OCI-LY7 (cell line): Measurements from ENCODE around the gene COL5A2. TPM values are rescaled to one million over a fixed set of nuclear protein-coding genes. Genes with fewer than 3 reads are reported as not detected.

Experiments
- BruUV-seq: library from RNA; stranded (reverse); fragments of 400-500 nt; replicated peaks from 2 replicates; lab custom pipeline; 2021; lab: Mats Ljungman, UMichigan
- CTCF ChIA-PET: fragments of 300-600 bp; sonication (Branson Sonifier 250); formaldehyde crosslinking; loops from one replicate; lab custom pipeline; 2022; ENCODE audit warnings: antibody characterized with exemption; ENCODE audit not compliant: unreplicated experiment; lab: Charles Lee
- POLR2A ChIA-PET: fragments of 300-600 bp; sonication (Branson Sonifier 250); formaldehyde crosslinking; loops from one replicate; lab custom pipeline; 2022; ENCODE audit warnings: antibody characterized with exemption; lab: Charles Lee
- DNase-seq: peaks from one replicate; pipeline ENCODE4 v3.0.0-alpha.2; 2015; ENCODE audit warnings: low spot score
- H2AFZ ChIP-seq: fragments of 200-600 bp; sonication (generic), shearing (Covaris generic); 2 replicates; pipeline ENCODE4 v1.6.1; 2014; ENCODE audit warnings: mild to moderate bottlenecking, antibody characterized with exemption, low read length, moderate library complexity
- H3K27ac ChIP-seq: fragments of 200-600 bp; sonication (generic); 2 replicates; pipeline ENCODE4 v1.5.1; 2014; ENCODE audit warnings: mixed run types, low read depth, mild to moderate bottlenecking, moderate library complexity, low read length, inconsistent platforms; ENCODE audit not compliant: poor library complexity, severe bottlenecking
- H3K36me3 ChIP-seq: fragments of 200-600 bp; sonication (generic); 2 replicates; pipeline ENCODE4 v1.6.1; 2014; ENCODE audit warnings: mild to moderate bottlenecking, antibody characterized with exemption, low read length, moderate library complexity, mixed read lengths; ENCODE audit not compliant: insufficient read depth
- H3K4me1 ChIP-seq: fragments of 200-600 bp; sonication (generic); 2 replicates; pipeline ENCODE4 v1.5.1; 2014; ENCODE audit warnings: mild to moderate bottlenecking, low read length; ENCODE audit not compliant: insufficient read depth, poor library complexity, severe bottlenecking
- H3K4me2 ChIP-seq: fragments of 200-600 bp; sonication (generic); 2 replicates; pipeline ENCODE4 v1.6.1; 2014; ENCODE audit warnings: mild to moderate bottlenecking, low read length
- H3K4me3 ChIP-seq: fragments of 200-600 bp; sonication (generic); 2 replicates; pipeline ENCODE4 v1.5.1; 2014; ENCODE audit warnings: mild to moderate bottlenecking, low read depth, low read length; ENCODE audit not compliant: poor library complexity, severe bottlenecking
- H3K79me2 ChIP-seq: fragments of 200-600 bp; sonication (generic); 2 replicates; pipeline ENCODE4 v1.6.1; 2016; ENCODE audit warnings: low read depth, mild to moderate bottlenecking, low read length, moderate library complexity, mixed read lengths; ENCODE audit not compliant: insufficient read depth
- H3K9me2 ChIP-seq: fragments of 200-600 bp; sonication (generic); 2 replicates; pipeline ENCODE4 v1.6.1; 2016; ENCODE audit warnings: mild to moderate bottlenecking, low read length, mixed read lengths; ENCODE audit not compliant: insufficient read depth
- H3K9me3 ChIP-seq: fragments of 200-600 bp; sonication (generic); 2 replicates; pipeline ENCODE4 v1.6.1; 2014; ENCODE audit warnings: mild to moderate bottlenecking, mixed run types, low read length, mixed read lengths
- H4K20me1 ChIP-seq: fragments of 200-600 bp; sonication (generic); 2 replicates; pipeline ENCODE4 v1.6.1; 2014; ENCODE audit warnings: mild to moderate bottlenecking, antibody characterized with exemption, low read length, moderate library complexity, mixed read lengths; ENCODE audit not compliant: insufficient read depth
- CTCF ChIP-seq: fragments of 200-600 bp; sonication (generic); conservative IDR thresholded peaks from 2 replicates; pipeline ENCODE4 v1.5.1; 2014; ENCODE audit warnings: mild to moderate bottlenecking, antibody characterized with exemption, low read length, moderate library complexity, mixed read lengths
- EZH2phosphoT487 ChIP-seq: fragments of 200-600 bp; sonication (generic); IDR thresholded peaks from 2 replicates; pipeline ENCODE4 v1.6.1; 2018; ENCODE audit warnings: low read depth, borderline replicate concordance, mild to moderate bottlenecking, mixed run types, antibody characterized with exemption, low read length, moderate library complexity, mixed read lengths
- intact Hi-C: fragments of 100-400 bp; cut with micrococcal nuclease; formaldehyde crosslinking; loops from one replicate; pipeline ENCODE4 v1.10.0; 2022; ENCODE audit not compliant: unreplicated experiment
- total RNA-seq, 2 experiments: library from RNA; depleted of rRNA in 1 of 2; stranded (reverse); fragments of >200 nt in 1 of 2; shearing (Covaris generic) in 1 of 2; gene quantifications; 2 replicates each; pipeline ENCODE4 v1.2.3, GENCODE V29; 2014 to 2022

Gene COL5A2
- total RNA-seq, 2 experiments from 2014 or later, result 0.50 to 0.61 TPM

GRCh38 chr2:189222468-189223105 lies 43.0 kb upstream of the COL5A2 start:
- Histone ChIP-seq H3K9me2 (no peaks in the 10 kb centered on the region), H4K20me1 (no peaks in the 10 kb centered on the region), H3K79me2 (no peaks in the 10 kb centered on the region), H3K4me1 (no peaks in the 10 kb centered on the region), H3K4me2 (no peak overlapping the region), H3K9me3 (no peaks in the 10 kb centered on the region), H2AFZ (no peak overlapping the region), H3K4me3 (no peak overlapping the region), H3K27ac (no peak overlapping the region), H3K36me3 (no peaks in the 10 kb centered on the region)
- BruUV-seq, result no TSS peak
- no peak for DNase-seq
- CTCF ChIA-PET, result no interaction called here
- intact Hi-C loops, result no loop called here
- TF ChIP-seq CTCF, result no peak
- no peak for TF ChIP-seq EZH2phosphoT487
- POLR2A ChIA-PET, result no interaction called here

GRCh38 chr2:189221811-189222467 lies 42.4 kb upstream of the COL5A2 start:
- BruUV-seq, result no TSS peak
- H3K79me2 ChIP-seq, result no peaks in the 10 kb centered on the region
- H3K4me3 ChIP-seq, result no peak overlapping the region
- H3K27ac ChIP-seq, result no peak overlapping the region
- intact Hi-C loops, result no loop called here
- no peaks in the 10 kb centered on the region for H3K9me2 ChIP-seq
- no peak for TF ChIP-seq CTCF
- no peak for TF ChIP-seq EZH2phosphoT487
- no peak for DNase-seq
- H3K36me3 ChIP-seq, result no peaks in the 10 kb centered on the region
- no peak overlapping the region for H3K4me2 ChIP-seq
- POLR2A ChIA-PET, result no interaction called here
- no peak overlapping the region for H2AFZ ChIP-seq
- CTCF ChIA-PET, result no interaction called here
- no peaks in the 10 kb centered on the region for H4K20me1 ChIP-seq
- H3K4me1 ChIP-seq, result no peaks in the 10 kb centered on the region
- H3K9me3 ChIP-seq, result no peaks in the 10 kb centered on the region

GRCh38 chr2:189218236-189218635 lies 38.7 kb upstream of the COL5A2 start:
- Histone ChIP-seq H3K36me3 (no peaks in the 10 kb centered on the region), H3K9me3 (no peaks in the 10 kb centered on the region), H3K4me2 (no peak overlapping the region), H3K9me2 (no peaks in the 10 kb centered on the region), H3K4me1 (no peaks in the 10 kb centered on the region), H3K79me2 (no peaks in the 10 kb centered on the region), H2AFZ (no peak overlapping the region), H3K4me3 (no peak overlapping the region), H4K20me1 (no peaks in the 10 kb centered on the region), H3K27ac (no peak overlapping the region)
- intact Hi-C loops, result no loop called here
- ChIA-PET POLR2A (interaction anchor here (0.6 kb wide), 1 partner anchor 40 kb away, joined by 4 read pairs; no protein-coding TSS in a partner anchor), CTCF (no interaction called here)
- DNase-seq, result no peak
- no peak for TF ChIP-seq CTCF
- no peak for TF ChIP-seq EZH2phosphoT487
- no TSS peak for BruUV-seq
